Measurements from ENCODE around the gene RAB27B.

Gene RAB27B

GRCh38 chr18:54883816-54884604, 55.7 kb downstream of the RAB27B start:
- DNase-seq (ENCODE audit: low spot score in 2 of 2), result no peak
- H3K9me3 Mint-ChIP-seq, result no peaks in the 10 kb centered on the region

GRCh38 chr18:54888378-54888777, 60.1 kb downstream of the RAB27B start:
- no peaks in the 10 kb centered on the region for H3K9me3 Mint-ChIP-seq
- no peak for ATAC-seq (ENCODE audit: low read depth)

More at GRCh38 chr18:54883816-54884604, 55.7 kb downstream of the RAB27B start:
- Mint-ChIP-seq H3K4me3 (no peak overlapping the region), H3K27ac (no peak overlapping the region), H3K36me3 (no peaks in the 10 kb centered on the region), H3K27me3 (peaks cover 10% of the 10 kb centered on the region), H3K4me1 (no peaks in the 10 kb centered on the region)
- ATAC-seq (ENCODE audit: low read depth), result no peak

GRCh38 chr18:54888933-54889332, 60.7 kb downstream of the RAB27B start:
- H3K36me3 Mint-ChIP-seq, result no peaks in the 10 kb centered on the region
- no peaks in the 10 kb centered on the region for H3K9me3 Mint-ChIP-seq
- peaks cover 2% of the 10 kb centered on the region for H3K27me3 Mint-ChIP-seq
- no peak overlapping the region for H3K27ac Mint-ChIP-seq
- no peak for ATAC-seq (ENCODE audit: low read depth)
- H3K4me3 Mint-ChIP-seq, result no peak overlapping the region
- H3K4me1 Mint-ChIP-seq, result no peaks in the 10 kb centered on the region
- DNase-seq (ENCODE audit: low spot score in 2 of 2), result no peak

More at GRCh38 chr18:54888378-54888777, 60.1 kb downstream of the RAB27B start:
- H3K36me3 Mint-ChIP-seq, result no peaks in the 10 kb centered on the region
- peaks cover 2% of the 10 kb centered on the region for H3K27me3 Mint-ChIP-seq
- DNase-seq (ENCODE audit: low spot score in 2 of 2), result no peak
- no peak overlapping the region for H3K4me3 Mint-ChIP-seq
- no peak overlapping the region for H3K27ac Mint-ChIP-seq
- no peaks in the 10 kb centered on the region for H3K4me1 Mint-ChIP-seq

GRCh38 chr18:54899500-54899899, 71.2 kb downstream of the RAB27B start:
- ATAC-seq (ENCODE audit: low read depth), result no peak
- Mint-ChIP-seq H3K4me1 (no peaks in the 10 kb centered on the region), H3K4me3 (no peak overlapping the region), H3K36me3 (no peaks in the 10 kb centered on the region), H3K27ac (no peak overlapping the region), H3K9me3 (no peaks in the 10 kb centered on the region), H3K27me3 (no peaks in the 10 kb centered on the region)
- DNase-seq (ENCODE audit: low spot score in 2 of 2), result no peak

GRCh38 chr18:54900290-54900689, 72.0 kb downstream of the RAB27B start:
- H3K36me3 Mint-ChIP-seq, result no peaks in the 10 kb centered on the region
- H3K4me3 Mint-ChIP-seq, result no peak overlapping the region
- DNase-seq (ENCODE audit: low spot score in 2 of 2) (no peak), ATAC-seq (ENCODE audit: low read depth) (no peak)
- no peaks in the 10 kb centered on the region for H3K9me3 Mint-ChIP-seq
- H3K4me1 Mint-ChIP-seq, result no peaks in the 10 kb centered on the region
- H3K27ac Mint-ChIP-seq, result no peak overlapping the region
- no peaks in the 10 kb centered on the region for H3K27me3 Mint-ChIP-seq

GRCh38 chr18:54904581-54904980, 76.3 kb downstream of the RAB27B start:
- ATAC-seq (ENCODE audit: low read depth) (no peak), DNase-seq (ENCODE audit: low spot score in 2 of 2) (no peak)
- Mint-ChIP-seq H3K27me3 (no peaks in the 10 kb centered on the region), H3K27ac (no peak overlapping the region), H3K4me1 (no peaks in the 10 kb centered on the region), H3K4me3 (no peak overlapping the region), H3K9me3 (no peaks in the 10 kb centered on the region), H3K36me3 (no peaks in the 10 kb centered on the region)

GRCh38 chr18:54905629-54906028, 77.4 kb downstream of the RAB27B start:
- no peak for DNase-seq (ENCODE audit: low spot score in 2 of 2)
- H3K4me3 Mint-ChIP-seq, result no peak overlapping the region
- no peak overlapping the region for H3K27ac Mint-ChIP-seq
- H3K9me3 Mint-ChIP-seq, result no peaks in the 10 kb centered on the region
- H3K4me1 Mint-ChIP-seq, result no peaks in the 10 kb centered on the region
- no peaks in the 10 kb centered on the region for H3K27me3 Mint-ChIP-seq
- H3K36me3 Mint-ChIP-seq, result no peaks in the 10 kb centered on the region
- ATAC-seq (ENCODE audit: low read depth), result no peak

- Mint-ChIP-seq H3K36me3 (no peaks in the 10 kb centered on the region), H3K27ac (no peak overlapping the region), H3K9me3 (no peaks in the 10 kb centered on the region), H3K4me3 (no peak overlapping the region), H3K27me3 (no peaks in the 10 kb centered on the region), H3K4me1 (no peaks in the 10 kb centered on the region)
- DNase-seq (ENCODE audit: low spot score in 2 of 2), result no peak
- no peak for ATAC-seq (ENCODE audit: low read depth)
Observed at GRCh38 chr18:54906331-54907185, 78.3 kb downstream of the RAB27B start.

- Mint-ChIP-seq H3K9me3 (peaks cover 6% of the 10 kb centered on the region), H3K36me3 (no peaks in the 10 kb centered on the region), H3K4me3 (no peak overlapping the region), H3K27ac (no peak overlapping the region), H3K27me3 (no peaks in the 10 kb centered on the region), H3K4me1 (no peaks in the 10 kb centered on the region)
- ATAC-seq (ENCODE audit: low read depth), result no peak
- DNase-seq (ENCODE audit: low spot score in 2 of 2), result no peak
Observed at GRCh38 chr18:54909538-54909937, 81.3 kb downstream of the RAB27B start.

GRCh38 chr18:54910161-54910919, 82.1 kb downstream of the RAB27B start:
- Mint-ChIP-seq H3K36me3 (no peaks in the 10 kb centered on the region), H3K4me1 (no peaks in the 10 kb centered on the region), H3K27ac (no peak overlapping the region), H3K27me3 (no peaks in the 10 kb centered on the region), H3K9me3 (peaks cover 6% of the 10 kb centered on the region), H3K4me3 (no peak overlapping the region)
- no peak for ATAC-seq (ENCODE audit: low read depth)
- DNase-seq (ENCODE audit: low spot score in 2 of 2), result no peak

- Mint-ChIP-seq H3K4me1 (no peaks in the 10 kb centered on the region), H3K4me3 (no peak overlapping the region), H3K36me3 (no peaks in the 10 kb centered on the region), H3K27ac (no peak overlapping the region), H3K27me3 (no peaks in the 10 kb centered on the region), H3K9me3 (peaks cover 6% of the 10 kb centered on the region)
- no peak for DNase-seq (ENCODE audit: low spot score in 2 of 2)
- ATAC-seq (ENCODE audit: low read depth), result no peak
Observed at GRCh38 chr18:54911551-54911950, 83.3 kb downstream of the RAB27B start.

GRCh38 chr18:54914816-54915215, 86.5 kb downstream of the RAB27B start:
- ATAC-seq (ENCODE audit: low read depth) (no peak), DNase-seq (ENCODE audit: low spot score in 2 of 2) (no peak)
- Mint-ChIP-seq H3K9me3 (peaks cover 6% of the 10 kb centered on the region), H3K4me1 (no peaks in the 10 kb centered on the region), H3K27me3 (peaks cover 2% of the 10 kb centered on the region), H3K27ac (no peak overlapping the region), H3K4me3 (no peak overlapping the region), H3K36me3 (no peaks in the 10 kb centered on the region)

- no peak for DNase-seq (ENCODE audit: low spot score in 2 of 2)
- Mint-ChIP-seq H3K4me3 (no peak overlapping the region), H3K9me3 (peaks cover 9% of the 10 kb centered on the region), H3K36me3 (no peaks in the 10 kb centered on the region), H3K4me1 (no peaks in the 10 kb centered on the region), H3K27me3 (peaks cover 2% of the 10 kb centered on the region), H3K27ac (no peak overlapping the region)
- no peak for ATAC-seq (ENCODE audit: low read depth)
Observed at GRCh38 chr18:54916507-54916906, 88.2 kb downstream of the RAB27B start.

- DNase-seq (ENCODE audit: low spot score in 2 of 2), result no peak
- H3K4me1 Mint-ChIP-seq, result no peaks in the 10 kb centered on the region
Observed at GRCh38 chr18:54918060-54918459, 89.8 kb downstream of the RAB27B start.

More at GRCh38 chr18:54918060-54918459, 89.8 kb downstream of the RAB27B start:
- H3K9me3 Mint-ChIP-seq, result peaks cover 3% of the 10 kb centered on the region
- H3K27me3 Mint-ChIP-seq, result peaks cover 2% of the 10 kb centered on the region
- H3K27ac Mint-ChIP-seq, result no peak overlapping the region
- H3K36me3 Mint-ChIP-seq, result no peaks in the 10 kb centered on the region
- ATAC-seq (ENCODE audit: low read depth), result no peak
- no peak overlapping the region for H3K4me3 Mint-ChIP-seq
